C4-2B (cell line): ENCODE data around the gene TLN1.

Experiments used
- CTCF ChIP-seq: fragments of 450-650 bp; conservative IDR thresholded peaks from 2 replicates; pipeline ENCODE4 v1.5.1; 2017; ENCODE audit warnings: mild to moderate bottlenecking
- ZFX ChIP-seq: fragments of 450-650 bp; IDR thresholded peaks from 2 replicates; pipeline ENCODE4 v1.6.1; 2017

GRCh38 chr9:35719546-35719945, 12.4 kb downstream of the TLN1 start:
- TF ChIP-seq CTCF (no peak), ZFX (no peak)
